SKM-1 treated with dmso at 0.1 percent for 144 hours (cell line): ENCODE data around the gene AP3S2.
"Not testable (repeated sequence)": the region's sequence is repeated elsewhere in the genome, so short reads cannot be mapped to it uniquely, and the experiment has no call there.

Source experiments
- DNase-seq: peaks from one replicate; lab custom pipeline; 2025; ENCODE audit not compliant: unreplicated experiment; lab: John Stamatoyannopoulos, UW

AP3S2 gene

DNA sequence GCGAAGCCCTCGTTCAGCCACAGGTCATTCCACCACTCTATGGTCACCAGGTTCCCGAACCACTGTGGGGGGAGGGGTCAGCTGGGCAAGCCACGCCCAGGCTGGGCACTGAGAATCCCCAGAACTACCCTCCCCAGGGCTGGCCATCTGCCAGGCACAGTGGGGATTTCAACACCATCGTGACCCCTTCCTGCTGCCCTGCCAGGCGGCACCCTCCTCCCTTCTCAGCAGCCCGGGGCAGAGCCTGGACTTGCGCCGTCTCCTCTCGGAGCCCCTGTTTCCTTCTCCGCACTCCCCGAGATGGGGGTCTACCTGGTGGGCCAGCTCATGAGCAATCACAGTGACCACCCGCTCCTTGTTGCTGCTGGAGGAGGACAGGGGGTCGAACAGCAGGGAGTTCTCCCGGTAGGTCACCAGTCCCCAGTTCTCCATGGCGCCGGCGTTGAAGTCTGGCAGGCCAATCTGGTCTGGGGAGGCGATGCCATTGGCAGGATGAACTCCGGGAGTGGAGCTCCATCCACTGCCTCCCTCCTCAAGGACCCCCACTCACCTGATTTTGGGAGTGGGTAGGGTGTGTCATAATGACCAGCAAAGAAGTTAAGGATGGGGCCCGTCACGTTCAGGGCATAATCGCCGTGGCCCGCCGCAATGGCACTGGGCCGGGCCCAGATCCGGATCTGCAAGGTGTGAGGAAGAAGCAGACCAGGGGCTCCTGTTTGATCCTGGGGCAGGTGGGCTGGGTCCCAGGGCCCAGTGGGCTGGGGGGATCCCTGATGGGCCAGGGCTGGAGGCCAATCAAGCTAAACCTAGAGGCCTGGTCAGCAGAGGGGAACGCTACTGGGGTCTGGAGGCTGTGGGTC is 89.6 kb downstream of the AP3S2 start:
- DNase-seq: no peak

DNA sequence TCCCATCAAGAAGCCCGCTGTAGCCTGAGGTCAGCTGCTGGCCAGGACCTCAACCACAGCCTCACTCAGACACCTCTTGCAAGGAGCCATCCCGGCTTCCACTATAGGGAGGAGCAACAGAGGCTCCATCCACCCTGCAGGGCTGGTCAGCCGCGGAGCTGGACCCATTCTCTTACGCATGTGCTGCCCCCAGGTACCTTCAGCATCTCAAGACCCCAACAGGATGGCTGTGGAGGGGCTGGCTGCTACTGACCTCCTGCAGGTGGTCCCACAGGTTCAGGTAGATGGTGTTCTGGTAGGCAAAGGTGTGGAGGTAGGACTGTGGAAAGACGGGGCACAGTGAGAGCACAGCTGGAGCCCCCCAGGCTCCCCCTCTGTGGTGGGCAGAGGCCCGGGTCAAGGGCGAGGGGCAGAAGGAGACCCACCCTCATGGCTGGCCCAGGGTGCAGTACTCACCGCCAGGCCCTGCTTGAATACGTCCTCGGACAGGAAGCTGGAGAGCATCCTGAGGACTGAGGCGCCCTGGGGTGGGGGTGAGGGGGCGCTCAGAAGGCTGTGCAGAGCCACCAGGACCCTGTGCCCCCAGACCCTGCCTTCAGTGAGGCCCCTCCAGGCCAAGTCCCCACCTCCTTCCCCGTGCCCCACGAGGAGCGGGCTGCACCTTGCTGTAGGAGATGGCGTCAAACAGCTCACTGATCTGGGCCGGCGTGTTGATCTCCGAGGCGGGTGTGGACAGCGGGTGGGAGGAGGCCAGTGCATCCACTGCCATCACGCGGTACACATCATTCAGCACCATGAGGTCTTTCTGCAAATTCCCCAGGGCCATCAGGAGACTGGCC is 90.6 kb downstream of the AP3S2 start:
- DNase-seq: no peak

- DNase-seq: no peak
These were observed 91.4 kb downstream of the AP3S2 start for GRCh38 chr15:89802231-89802928.

- no peak for DNase-seq
These were observed 92.2 kb downstream of the AP3S2 start for GRCh38 chr15:89801471-89802195.

DNA sequence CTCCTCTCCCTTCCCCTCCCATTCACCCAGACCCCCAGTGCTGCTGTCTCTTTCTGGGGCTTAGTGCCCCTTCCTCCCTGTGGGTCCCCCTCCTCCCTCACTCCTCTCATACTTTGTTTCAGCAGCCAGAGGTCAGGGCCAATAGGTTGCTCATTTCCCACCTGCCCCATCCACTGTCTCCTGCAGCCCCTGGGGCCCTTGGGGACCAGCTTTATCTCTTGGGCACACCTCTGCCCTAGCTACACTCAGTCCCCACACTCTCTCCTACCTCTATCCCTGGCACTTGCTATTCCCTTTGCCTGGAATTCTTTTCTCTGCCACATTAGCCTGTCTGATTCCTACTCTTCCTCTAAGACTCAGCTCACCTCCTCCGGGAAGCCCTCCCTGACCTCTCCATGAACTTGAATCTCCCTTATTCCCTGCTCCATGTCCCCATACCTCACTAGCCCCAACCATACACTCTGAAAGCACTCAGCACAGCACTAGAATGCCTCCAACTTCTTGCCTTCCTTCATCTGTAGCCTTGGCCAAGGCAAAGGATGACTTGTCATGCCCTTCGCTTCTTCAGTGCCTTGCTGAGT is 93.8 kb downstream of the AP3S2 start:
- no peak for DNase-seq

GRCh38 chr15:89799011-89799911 is 94.5 kb downstream of the AP3S2 start:
- DNase-seq: no peak

DNA sequence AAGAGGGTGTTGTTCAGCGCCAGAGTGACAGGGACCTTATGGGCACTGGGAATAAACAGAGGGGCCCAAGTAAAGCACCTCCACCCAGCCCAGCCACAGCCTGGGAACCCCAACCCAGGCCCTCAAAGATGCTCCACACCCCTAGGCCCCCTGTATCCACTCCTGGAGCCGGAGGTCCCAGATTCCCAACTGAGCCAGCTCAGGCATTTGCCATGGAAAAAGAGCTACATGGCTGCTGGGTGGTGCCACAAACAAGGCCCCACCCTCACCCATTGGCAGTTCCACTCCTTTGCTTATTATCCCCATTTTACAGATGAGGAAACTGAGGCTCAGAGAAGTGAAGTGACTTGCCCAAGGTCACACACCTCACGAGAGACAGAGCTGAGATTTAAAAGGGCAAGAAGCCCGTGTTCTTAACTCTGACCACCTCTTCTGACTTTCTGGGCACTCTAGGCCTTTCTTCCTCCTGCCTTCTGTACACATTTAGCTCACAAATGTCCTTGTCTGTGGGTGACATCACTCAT is 96.1 kb downstream of the AP3S2 start:
- DNase-seq: no peak

DNA sequence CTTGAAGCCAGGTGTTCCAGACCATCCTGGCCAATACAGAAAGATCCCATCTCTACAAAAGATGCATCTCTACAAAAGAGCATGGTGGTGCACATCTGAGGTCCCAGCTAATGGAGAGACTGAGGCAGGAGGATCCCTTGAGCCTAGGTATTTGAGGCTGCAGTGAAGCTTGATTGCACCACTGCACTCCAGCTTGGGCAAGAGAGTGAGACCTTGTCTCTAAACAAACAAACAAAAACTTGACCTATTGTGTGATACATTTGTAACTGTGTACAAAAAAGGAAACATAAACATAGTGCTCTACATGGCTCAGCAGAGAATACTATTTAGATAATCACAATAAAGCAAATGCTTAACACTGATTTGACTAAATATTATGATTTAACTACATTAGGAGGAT is 97.8 kb downstream of the AP3S2 start:
- DNase-seq: no peak

DNA sequence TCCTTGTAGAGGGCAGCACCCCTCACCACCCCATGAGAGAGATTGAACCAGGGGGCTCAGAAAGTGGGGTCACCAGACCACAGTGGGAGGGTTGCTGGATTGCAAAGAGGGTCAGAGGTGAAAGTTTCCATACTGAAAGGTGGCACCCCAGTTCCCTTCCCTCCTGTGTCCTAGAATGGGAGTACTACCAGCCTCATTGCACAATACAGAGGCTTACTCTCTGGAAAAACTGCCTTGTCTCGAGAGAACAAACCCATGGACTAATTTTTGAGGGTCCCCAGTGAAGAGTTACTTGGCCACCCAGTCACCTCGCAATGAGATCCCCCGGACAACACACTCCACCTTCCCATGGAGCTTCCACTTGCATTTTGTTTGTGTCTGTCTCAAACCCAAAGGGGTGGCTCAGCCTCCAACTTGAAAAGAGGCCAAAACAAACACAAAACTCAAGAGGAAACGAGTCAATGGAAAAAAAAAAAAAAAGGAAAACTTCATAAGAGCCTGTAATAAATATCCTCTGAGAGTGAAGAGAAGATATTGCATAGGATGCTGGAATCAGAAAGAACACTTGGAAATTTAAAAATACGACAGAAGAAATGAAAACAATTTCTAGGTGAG is 99.1 kb downstream of the AP3S2 start:
- DNase-seq: no peak

DNA sequence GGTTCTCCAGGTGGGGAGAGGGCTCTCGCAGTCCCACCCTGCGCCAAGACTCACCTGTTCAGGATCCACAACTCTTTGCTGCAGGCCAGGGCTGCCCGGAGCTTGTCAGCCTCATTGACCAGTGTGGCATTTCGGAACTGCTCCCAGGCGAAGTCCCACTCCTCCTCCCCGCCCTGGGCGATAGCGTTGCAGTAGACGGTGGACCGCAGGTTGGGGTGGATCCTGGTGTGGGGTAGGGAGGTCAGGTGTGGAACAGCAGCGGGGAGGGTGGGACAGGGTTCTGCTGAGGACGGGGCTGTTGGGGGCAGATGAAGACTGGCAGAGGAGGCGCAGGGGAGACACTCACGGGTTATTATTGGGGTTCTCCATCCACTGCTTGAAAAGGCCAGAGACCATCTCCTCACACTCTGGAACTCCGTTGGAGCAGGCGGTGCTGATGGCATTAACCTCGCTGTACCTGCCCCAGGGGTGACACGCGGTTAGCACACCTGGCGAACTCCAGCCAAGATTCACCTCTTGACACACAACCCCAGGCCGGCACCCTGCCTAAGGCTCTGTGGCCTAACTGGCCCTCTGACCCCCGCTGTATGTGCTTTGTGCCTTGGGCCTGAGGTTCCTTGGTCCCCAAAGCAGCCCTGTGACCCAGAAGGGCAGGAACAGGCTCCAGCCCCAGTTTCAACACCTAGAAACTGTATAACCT is 101.5 kb downstream of the AP3S2 start:
- no peak for DNase-seq

DNA sequence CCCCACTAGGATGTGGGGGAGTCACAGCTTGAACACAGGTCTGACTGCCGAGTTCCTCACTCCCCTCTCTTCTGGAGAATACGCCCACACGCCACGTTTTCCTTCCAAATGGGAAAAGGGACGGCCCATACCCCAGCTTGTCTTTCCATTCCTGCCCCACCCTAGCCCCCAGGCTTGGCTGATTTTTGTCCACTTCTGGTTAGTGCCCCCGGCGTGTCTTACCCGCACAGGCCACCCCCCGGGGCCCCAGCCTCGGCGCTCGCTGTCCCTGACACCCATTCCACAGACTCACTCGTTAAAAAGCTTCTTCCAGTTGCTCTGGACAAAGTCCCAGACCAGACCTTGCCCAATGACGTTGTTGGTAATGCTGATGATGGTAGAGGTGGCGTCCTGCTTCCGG is 103.1 kb downstream of the AP3S2 start:
- no peak for DNase-seq

GRCh38 chr15:89790206-89790605 is 103.6 kb downstream of the AP3S2 start:
- no peak for DNase-seq

DNA sequence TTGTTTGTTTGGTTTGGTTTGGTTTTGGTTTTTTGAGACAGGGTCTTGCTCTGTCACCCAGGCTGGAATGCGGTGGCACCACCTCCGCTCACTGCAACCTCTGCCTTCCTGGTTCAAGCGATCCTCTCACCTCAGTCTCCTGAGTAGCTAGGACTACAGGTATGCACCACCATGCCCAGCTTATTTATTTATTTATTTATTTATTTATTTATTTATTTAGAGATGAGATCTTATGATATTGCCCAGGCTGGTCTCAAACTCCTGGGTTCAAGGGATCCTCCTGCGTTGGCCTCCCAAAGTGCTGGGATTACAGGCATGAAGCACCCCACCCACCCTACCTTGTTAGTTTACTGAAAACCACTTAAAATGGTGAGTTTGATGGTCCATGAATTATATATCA is 105.2 kb downstream of the AP3S2 start:
- DNase-seq: not testable (repeated sequence)

DNA sequence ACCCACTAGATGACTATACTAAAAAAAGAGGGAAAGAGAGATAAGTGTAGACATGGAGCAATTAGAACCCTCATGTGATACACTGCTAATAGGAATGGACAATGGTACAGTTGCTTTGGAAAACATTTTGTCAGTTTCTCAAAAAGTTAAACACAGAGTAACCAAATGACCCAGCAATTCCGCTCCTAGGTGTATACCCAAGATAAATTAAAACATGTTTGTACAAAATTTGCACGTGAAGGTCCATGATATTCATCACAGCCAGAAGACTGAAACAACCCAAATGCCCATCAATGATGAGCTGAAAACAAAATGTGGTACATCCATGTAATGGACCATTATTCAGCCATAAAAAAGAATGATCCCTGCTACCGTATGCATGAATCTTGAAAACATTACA is 105.8 kb downstream of the AP3S2 start:
- DNase-seq: no peak

GRCh38 chr15:89785774-89786140 is 108.0 kb downstream of the AP3S2 start:
- no peak for DNase-seq

- DNase-seq: no peak
These were observed 108.6 kb downstream of the AP3S2 start for GRCh38 chr15:89785064-89785773.

GRCh38 chr15:89784686-89784960 is 109.2 kb downstream of the AP3S2 start:
- no peak for DNase-seq
